Measurements from ENCODE around the gene NOC2L. TPM values are rescaled to one million over a fixed set of nuclear protein-coding genes. Genes with fewer than 3 reads are reported as not detected.

The NOC2L gene
- total RNA-seq, 4 donors from 2014 or later = 47.4 to 115 (median 74.2) TPM

GRCh38 chr1:959731-960362 is 791 bp upstream of the NOC2L start:
- no peak for DNase-seq
- intact Hi-C loops (cut with DNase I; ENCODE audit: low total_unique reads) = loop anchor here (5.0 to 10.0 kb wide), 2 partner anchors 53 to 355 kb away; no protein-coding TSS in a partner anchor

GRCh38 chr1:956636-957035 is 2.4 kb downstream of the NOC2L start:
- Histone ChIP-seq H3K4me3 (no peak overlapping the region), H3K4me1 (peaks cover 13 to 24% of the 10 kb centered on the region in 2 donors), H3K27ac (no peak overlapping the region), H3K27me3 (no peaks in the 10 kb centered on the region), H3K36me3 (peaks cover 0 to 54% of the 10 kb centered on the region in 2 donors), H3K9me3 (no peaks in the 10 kb centered on the region)
- in situ Hi-C loops (cut with MboI; ENCODE audit: low sequenced_read_pairs in 4 of 4) (no loop called here), intact Hi-C loops (cut with DNase I; ENCODE audit: low total_unique reads) (loop anchor here (10.0 kb wide), 1 partner anchor 358 kb away; no protein-coding TSS in a partner anchor)
- TF ChIP-seq, protein P1, sequence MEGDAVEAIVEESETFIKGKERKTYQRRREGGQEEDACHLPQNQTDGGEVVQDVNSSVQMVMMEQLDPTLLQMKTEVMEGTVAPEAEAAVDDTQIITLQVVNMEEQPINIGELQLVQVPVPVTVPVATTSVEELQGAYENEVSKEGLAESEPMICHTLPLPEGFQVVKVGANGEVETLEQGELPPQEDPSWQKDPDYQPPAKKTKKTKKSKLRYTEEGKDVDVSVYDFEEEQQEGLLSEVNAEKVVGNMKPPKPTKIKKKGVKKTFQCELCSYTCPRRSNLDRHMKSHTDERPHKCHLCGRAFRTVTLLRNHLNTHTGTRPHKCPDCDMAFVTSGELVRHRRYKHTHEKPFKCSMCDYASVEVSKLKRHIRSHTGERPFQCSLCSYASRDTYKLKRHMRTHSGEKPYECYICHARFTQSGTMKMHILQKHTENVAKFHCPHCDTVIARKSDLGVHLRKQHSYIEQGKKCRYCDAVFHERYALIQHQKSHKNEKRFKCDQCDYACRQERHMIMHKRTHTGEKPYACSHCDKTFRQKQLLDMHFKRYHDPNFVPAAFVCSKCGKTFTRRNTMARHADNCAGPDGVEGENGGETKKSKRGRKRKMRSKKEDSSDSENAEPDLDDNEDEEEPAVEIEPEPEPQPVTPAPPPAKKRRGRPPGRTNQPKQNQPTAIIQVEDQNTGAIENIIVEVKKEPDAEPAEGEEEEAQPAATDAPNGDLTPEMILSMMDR (IDR thresholded peaks at IDR 0.05 in 4 of 5, conservative IDR thresholded peaks at IDR 0.05 in 1 of 5) = no peak
- ATAC-seq (no peak), DNase-seq (no peak)

More at GRCh38 chr1:959731-960362, 791 bp upstream of the NOC2L start:
- H3K4me1 ChIP-seq = peaks cover 13 to 24% of the 10 kb centered on the region in 2 donors
- no peaks in the 10 kb centered on the region for H3K27me3 ChIP-seq
- peak overlapping the region in 1 of 4 donors; percentile 43 for H3K27ac ChIP-seq
- H3K4me3 ChIP-seq = peak overlapping the region; percentile 60 to 93 (median 88)
- H3K36me3 ChIP-seq = peaks cover 0 to 25% of the 10 kb centered on the region in 2 donors
- ATAC-seq = peak; percentile 11 to 34
- TF ChIP-seq POLR2A (IDR thresholded peaks at IDR 0.05) = no peak
- TF ChIP-seq, protein P1 (IDR thresholded peaks at IDR 0.05 in 4 of 5, conservative IDR thresholded peaks at IDR 0.05 in 1 of 5) = no peak
- in situ Hi-C loops (cut with MboI; ENCODE audit: low sequenced_read_pairs in 4 of 4) = no loop called here
- H3K9me3 ChIP-seq = no peaks in the 10 kb centered on the region

DNA sequence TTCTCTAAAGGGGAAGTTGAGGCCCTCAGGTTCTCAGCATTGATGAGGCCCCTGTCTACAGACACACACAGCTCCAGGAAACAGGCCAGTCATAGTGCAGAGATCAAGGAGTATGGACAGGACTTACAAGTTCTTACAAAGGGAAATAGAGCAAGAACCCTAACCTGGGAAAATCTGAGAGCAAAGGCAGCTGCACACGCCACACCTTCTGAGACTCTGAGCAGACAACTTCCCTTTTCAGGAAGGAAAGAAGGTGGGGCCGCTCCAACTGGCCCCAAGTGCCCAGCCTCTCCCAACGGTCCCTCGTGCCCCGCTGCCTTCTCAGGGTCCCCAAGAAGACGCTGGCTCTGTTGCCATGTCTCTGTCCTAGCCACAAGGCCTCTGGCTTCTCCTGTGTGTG is 3.6 kb downstream of the NOC2L start:
- DNase-seq = no peak
- ATAC-seq = no peak
- H3K36me3 ChIP-seq = peaks cover 0 to 63% of the 10 kb centered on the region in 2 donors
- in situ Hi-C loops (cut with MboI; ENCODE audit: low sequenced_read_pairs in 4 of 4) (no loop called here), intact Hi-C loops (cut with DNase I; ENCODE audit: low total_unique reads) (loop anchor here (10.0 kb wide), 1 partner anchor 359 kb away; no protein-coding TSS in a partner anchor)
- H3K27ac ChIP-seq = no peak overlapping the region
- H3K9me3 ChIP-seq = no peaks in the 10 kb centered on the region
- no peak for TF ChIP-seq POLR2A (IDR thresholded peaks at IDR 0.05)
- TF ChIP-seq, protein P1 (IDR thresholded peaks at IDR 0.05 in 4 of 5, conservative IDR thresholded peaks at IDR 0.05 in 1 of 5) = no peak
- no peak overlapping the region for H3K4me3 ChIP-seq
- peaks cover 13 to 24% of the 10 kb centered on the region in 2 donors for H3K4me1 ChIP-seq
- H3K27me3 ChIP-seq = no peaks in the 10 kb centered on the region

DNA sequence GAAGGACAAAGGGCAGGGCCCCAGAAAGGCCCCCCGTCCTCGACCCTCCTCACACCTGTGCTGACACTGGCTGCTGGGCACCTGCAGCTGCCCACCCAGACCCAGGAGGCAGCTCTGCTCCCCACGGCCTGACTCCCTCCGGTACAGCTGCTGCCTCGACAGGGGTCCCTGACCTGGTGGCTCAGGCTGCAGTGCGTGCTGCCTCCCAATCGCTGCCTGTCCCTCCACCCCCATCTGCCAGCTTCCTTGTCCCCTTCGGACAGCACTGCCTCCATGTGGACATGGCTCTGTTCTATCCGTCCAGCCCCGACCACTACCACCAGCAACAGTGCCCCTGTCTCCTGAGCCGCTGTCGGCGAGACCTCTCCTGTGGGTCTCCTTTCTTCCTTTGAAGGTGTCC is 4.1 kb downstream of the NOC2L start:
- in situ Hi-C loops (cut with MboI; ENCODE audit: low sequenced_read_pairs in 4 of 4) (no loop called here), intact Hi-C loops (cut with DNase I; ENCODE audit: low total_unique reads) (loop anchor here (10.0 kb wide), 1 partner anchor 360 kb away; no protein-coding TSS in a partner anchor)
- peaks cover 0 to 68% of the 10 kb centered on the region in 2 donors for H3K36me3 ChIP-seq

More for the DNA sequence above, 4.1 kb downstream of the NOC2L start:
- Histone ChIP-seq H3K27me3 (no peaks in the 10 kb centered on the region), H3K9me3 (no peaks in the 10 kb centered on the region), H3K4me1 (peaks cover 13 to 20% of the 10 kb centered on the region in 2 donors), H3K27ac (no peak overlapping the region), H3K4me3 (no peak overlapping the region)
- DNase-seq = no peak
- no peak for ATAC-seq
- no peak for TF ChIP-seq POLR2A (IDR thresholded peaks at IDR 0.05)
- TF ChIP-seq, protein P1 (IDR thresholded peaks at IDR 0.05 in 4 of 5, conservative IDR thresholded peaks at IDR 0.05 in 1 of 5) = no peak

Measured in gastrocnemius medialis (tissue), 4 donors.